ENCODE measurements around the gene CELF6.

DNA sequence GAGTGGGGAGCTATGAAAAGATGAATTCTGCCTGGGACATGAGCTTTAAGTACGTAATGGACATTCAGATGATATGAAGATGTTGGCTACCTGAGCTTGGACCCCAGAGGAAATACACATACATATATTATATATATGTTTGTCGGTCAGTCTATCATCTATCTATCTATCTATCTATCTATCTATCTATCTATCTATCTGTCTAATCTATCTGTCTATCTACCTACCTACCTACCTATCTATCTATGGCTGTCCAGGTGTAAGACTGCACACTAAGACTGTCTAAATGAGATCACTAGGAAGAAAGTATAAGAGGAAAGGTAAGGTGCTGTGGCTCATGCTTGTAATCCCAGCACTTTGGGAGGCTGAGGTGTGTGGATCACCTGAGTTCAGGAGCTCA, 18.2 kb upstream of the CELF6 start:
- TF ChIP-seq, protein P1, sequence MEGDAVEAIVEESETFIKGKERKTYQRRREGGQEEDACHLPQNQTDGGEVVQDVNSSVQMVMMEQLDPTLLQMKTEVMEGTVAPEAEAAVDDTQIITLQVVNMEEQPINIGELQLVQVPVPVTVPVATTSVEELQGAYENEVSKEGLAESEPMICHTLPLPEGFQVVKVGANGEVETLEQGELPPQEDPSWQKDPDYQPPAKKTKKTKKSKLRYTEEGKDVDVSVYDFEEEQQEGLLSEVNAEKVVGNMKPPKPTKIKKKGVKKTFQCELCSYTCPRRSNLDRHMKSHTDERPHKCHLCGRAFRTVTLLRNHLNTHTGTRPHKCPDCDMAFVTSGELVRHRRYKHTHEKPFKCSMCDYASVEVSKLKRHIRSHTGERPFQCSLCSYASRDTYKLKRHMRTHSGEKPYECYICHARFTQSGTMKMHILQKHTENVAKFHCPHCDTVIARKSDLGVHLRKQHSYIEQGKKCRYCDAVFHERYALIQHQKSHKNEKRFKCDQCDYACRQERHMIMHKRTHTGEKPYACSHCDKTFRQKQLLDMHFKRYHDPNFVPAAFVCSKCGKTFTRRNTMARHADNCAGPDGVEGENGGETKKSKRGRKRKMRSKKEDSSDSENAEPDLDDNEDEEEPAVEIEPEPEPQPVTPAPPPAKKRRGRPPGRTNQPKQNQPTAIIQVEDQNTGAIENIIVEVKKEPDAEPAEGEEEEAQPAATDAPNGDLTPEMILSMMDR (IDR thresholded peaks at IDR 0.05; ENCODE audit: low read depth, low read length, poor library complexity, severe bottlenecking), result no peak
- no peak for TF ChIP-seq EZH2phosphoT487 (IDR thresholded peaks at IDR 0.05; ENCODE audit: borderline replicate concordance, low read length)
